GM12878 (cell line): ENCODE data around the gene MALRD1. TPM values are rescaled to one million over a fixed set of nuclear protein-coding genes. Genes with fewer than 3 reads are reported as not detected.

Source experiments
- ATAC-seq: fragments of 200-7000 bp; cut with Tn5 transposase; 3 replicates; pipeline ENCODE4 v1.9.1; 2020; ENCODE audit warnings: mild to moderate bottlenecking, moderate library complexity
- BruUV-seq: library from RNA; stranded (reverse); fragments of 400-500 nt; replicated peaks from 2 replicates; lab custom pipeline; 2021; lab: Mats Ljungman, UMichigan
- CTCF ChIA-PET: fragments of 300-600 bp; sonication (Branson Sonifier 250); formaldehyde crosslinking; extraction: SDS; loops from one replicate; lab custom pipeline; 2021; ENCODE audit warnings: inconsistent platforms; lab: Yijun Ruan, JAX
- POLR2A ChIA-PET: fragments of 350-600 bp; formaldehyde crosslinking; extraction: SDS; loops from one replicate; lab custom pipeline; 2021; ENCODE audit warnings: inconsistent platforms; lab: Charles Lee
- RAD21 ChIA-PET: fragments of 300-600 bp; sonication (Branson Sonifier 250); formaldehyde crosslinking; loops from one replicate; lab custom pipeline; 2023; ENCODE audit warnings: antibody characterized with exemption; ENCODE audit not compliant: unreplicated experiment; lab: Charles Lee
- SMC1A ChIA-PET: fragments of 300-600 bp; sonication (Branson Sonifier 250); formaldehyde crosslinking; loops from one replicate; lab custom pipeline; 2023; ENCODE audit not compliant: unreplicated experiment, uncharacterized antibody; lab: Charles Lee
- DNase-seq: peaks from one replicate; pipeline ENCODE4 v3.0.0-alpha.2; 2011; ENCODE audit warnings: low read depth, low spot score
- FAIRE-seq: peaks from 3 replicates; lab custom pipeline; 2011; peaks lifted over from hg19 to GRCh38; lab: Jason Lieb, UNC
- H2AFZ ChIP-seq: 2 replicates; pipeline ENCODE4 v1.6.0; 2011; ENCODE audit warnings: low read depth, low read length, control low read depth; ENCODE audit not compliant: control insufficient read depth
- H3K27ac ChIP-seq: 2 replicates; pipeline ENCODE4 v1.5.1; 2011; ENCODE audit warnings: control low read depth; ENCODE audit not compliant: control insufficient read depth, insufficient read depth
- H3K27me3 ChIP-seq, 2 experiments: replicated peaks in 1 of 2; 2 replicates each; pipeline versions ENCODE4 v1.6.0 to v1.6.1; 2011; ENCODE audit warnings: low read length in 1 of 2; ENCODE audit not compliant: control insufficient read depth in 2 of 2, insufficient read depth in 2 of 2
- H3K36me3 ChIP-seq, 2 experiments: 2 replicates each; pipeline ENCODE4 v1.5.1; 2011; ENCODE audit warnings: low read length in 1 of 2; ENCODE audit not compliant: control insufficient read depth in 2 of 2, insufficient read depth in 2 of 2
- H3K4me1 ChIP-seq: 2 replicates; pipeline ENCODE4 v1.6.1; 2011; ENCODE audit warnings: mild to moderate bottlenecking, low read length, moderate library complexity, mixed read lengths; ENCODE audit not compliant: control insufficient read depth, insufficient read depth
- H3K4me2 ChIP-seq: 2 replicates; pipeline ENCODE4 v1.6.0; 2011; ENCODE audit warnings: control low read depth; ENCODE audit not compliant: control insufficient read depth, insufficient read depth
- H3K4me3 ChIP-seq: fragments of 200-600 bp; sonication (generic); 2 replicates; pipeline ENCODE4 v1.5.1; 2016
- H3K79me2 ChIP-seq: 2 replicates; pipeline ENCODE4 v1.6.0; 2011; ENCODE audit warnings: low read length; ENCODE audit not compliant: control insufficient read depth, insufficient read depth
- H3K9ac ChIP-seq: 2 replicates; pipeline ENCODE4 v1.8.0; 2011; ENCODE audit warnings: low read length, control low read depth, mixed read lengths; ENCODE audit not compliant: control insufficient read depth, insufficient read depth
- H3K9me3 ChIP-seq: replicated peaks from 3 replicates; pipeline ENCODE4 v1.5.1; 2011; ENCODE audit warnings: mild to moderate bottlenecking, low read length; ENCODE audit not compliant: control insufficient read depth, insufficient read depth
- H4K20me1 ChIP-seq: 2 replicates; pipeline ENCODE4 v1.6.0; 2011; ENCODE audit not compliant: control insufficient read depth, insufficient read depth
- ATF7 ChIP-seq: fragments of 450-650 bp; IDR thresholded peaks from 2 replicates; pipeline ENCODE4 v1.6.1; 2016; ENCODE audit warnings: low read depth, mild to moderate bottlenecking
- GABPA ChIP-seq: IDR thresholded peaks from 2 replicates; pipeline ENCODE4 v1.6.1; 2014; ENCODE audit warnings: antibody characterized with exemption, low read depth, mild to moderate bottlenecking, inconsistent platforms
- HCFC1 ChIP-seq: fragments of 150-350 bp; IDR thresholded peaks from 2 replicates; pipeline ENCODE4 v1.6.1; 2014; ENCODE audit warnings: low read length
- LARP7 ChIP-seq: fragments of 450-650 bp; IDR thresholded peaks from 2 replicates; pipeline ENCODE4 v1.6.1; 2017; ENCODE audit warnings: mild to moderate bottlenecking
- NBN ChIP-seq: fragments of 450-650 bp; IDR thresholded peaks from 2 replicates; pipeline ENCODE4 v1.6.1; 2016
- NR2C1 ChIP-seq: fragments of 450-650 bp; IDR thresholded peaks from 2 replicates; pipeline ENCODE4 v1.6.1; 2017; ENCODE audit warnings: antibody characterized with exemption, mild to moderate bottlenecking, moderate library complexity
- SMC3 ChIP-seq: IDR thresholded peaks from 2 replicates; pipeline ENCODE4 v1.6.1; 2011; ENCODE audit warnings: low read length, improper control_type of control experiment, borderline replicate concordance
- SREBF1 ChIP-seq: IDR thresholded peaks from 2 replicates; pipeline ENCODE4 v1.6.1; 2012; ENCODE audit warnings: mild to moderate bottlenecking, low read length
- in situ Hi-C: fragments of 300-500 bp; cut with MboI; formaldehyde crosslinking; loops from 9 replicates; pipeline ENCODE4 v1.14.3; 2018; ENCODE audit warnings: mixed read lengths
- intact Hi-C: fragments of 100-400 bp; cut with micrococcal nuclease; formaldehyde crosslinking; loops from one replicate; pipeline ENCODE4 v1.14.2; 2022; ENCODE audit not compliant: unreplicated experiment
- polyA plus RNA-seq, 11 experiments: library from polyadenylated mRNA; depleted of rRNA in 4 of 11; unstranded in 6 of 11; stranded (reverse) in 5 of 11; fragments of >200 nt; fragmentation: Nextera tagmentation in 4 of 11; fragmentation: Illumina TruSeq in 1 of 11; extraction: Ambion mirVana in 4 of 11; extraction: Trizol in 1 of 11; gene quantifications; 1 replicate in 1 of 11; 2 replicates in 10 of 11; pipeline versions ENCODE4 v1.2.1 to v1.2.3, GENCODE V29; 2011 to 2016; ENCODE audit warnings: inconsistent platforms in 2 of 11, missing spikeins in 2 of 11, low read depth in 1 of 11
- total RNA-seq, 4 experiments: library from RNA; depleted of rRNA in 3 of 4; stranded (reverse); fragments of >200 nt in 3 of 4; fragmentation: Illumina TruSeq in 1 of 4; extraction: Trizol in 1 of 4; gene quantifications; 2 replicates each; pipeline versions ENCODE4 v1.2.1 to v1.2.3, GENCODE V29; 2013 to 2021
- TF ChIP-seq, protein P1 (sequence below): fragments of 450-650 bp; formaldehyde crosslinking; IDR thresholded peaks from 2 replicates; pipeline ENCODE4 v1.5.0; 2022; ENCODE audit warnings: mild to moderate bottlenecking, missing genetic modification characterization
- TF ChIP-seq, protein P2 (sequence below): fragments of 450-650 bp; IDR thresholded peaks from 2 replicates; pipeline ENCODE4 v1.6.1; 2017; ENCODE audit warnings: antibody characterized with exemption, mild to moderate bottlenecking, moderate library complexity

The MALRD1 gene
- total and polyA plus RNA-seq, 10 of the 15 experiments (the other 5 are each of a cell fraction or from before 2014, with no cell fraction given), result 0.12 to 6.6 (median 0.26) TPM; not detected in 2

DNA sequence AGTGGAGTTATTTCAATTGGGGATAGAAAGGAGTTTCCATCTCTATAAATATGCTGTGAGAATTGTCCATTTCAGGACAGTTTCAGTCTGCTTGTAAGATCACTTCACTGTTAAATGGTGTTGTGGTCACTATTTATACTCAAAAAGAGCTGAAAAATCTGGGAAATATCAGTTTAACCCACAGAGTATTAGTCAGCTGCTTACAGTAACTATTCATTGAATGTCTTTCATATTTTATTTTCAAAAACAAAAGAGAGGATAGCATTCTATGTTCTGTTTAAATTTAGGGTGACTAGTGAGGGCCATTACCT is 682.3 kb downstream of the MALRD1 start:
- H3K4me1 ChIP-seq, result no peaks in the 10 kb centered on the region
- intact Hi-C loops, result no loop called here
- no peaks in the 10 kb centered on the region for H3K36me3 ChIP-seq
- ChIA-PET POLR2A (no interaction called here), SMC1A (no interaction called here), CTCF (no interaction called here), RAD21 (no interaction called here)
- H3K79me2 ChIP-seq, result no peaks in the 10 kb centered on the region
- no peak for ATAC-seq
- no peak for FAIRE-seq
- H2AFZ ChIP-seq, result no peak overlapping the region
- H3K27me3 ChIP-seq, result no peaks in the 10 kb centered on the region
- no peaks in the 10 kb centered on the region for H4K20me1 ChIP-seq
- H3K4me3 ChIP-seq, result no peak overlapping the region
- no peak for DNase-seq
- in situ Hi-C loops, result no loop called here
- H3K9ac ChIP-seq, result no peak overlapping the region
- BruUV-seq, result no TSS peak
- H3K27ac ChIP-seq, result no peak overlapping the region
- no peak overlapping the region for H3K4me2 ChIP-seq
- no peaks in the 10 kb centered on the region for H3K9me3 ChIP-seq
- TF ChIP-seq NBN (no peak), SREBF1 (no peak), HCFC1 (no peak), NR2C1 (no peak), SMC3 (no peak), GABPA (no peak), ATF7 (no peak), LARP7 (no peak)
- TF ChIP-seq, protein P1, sequence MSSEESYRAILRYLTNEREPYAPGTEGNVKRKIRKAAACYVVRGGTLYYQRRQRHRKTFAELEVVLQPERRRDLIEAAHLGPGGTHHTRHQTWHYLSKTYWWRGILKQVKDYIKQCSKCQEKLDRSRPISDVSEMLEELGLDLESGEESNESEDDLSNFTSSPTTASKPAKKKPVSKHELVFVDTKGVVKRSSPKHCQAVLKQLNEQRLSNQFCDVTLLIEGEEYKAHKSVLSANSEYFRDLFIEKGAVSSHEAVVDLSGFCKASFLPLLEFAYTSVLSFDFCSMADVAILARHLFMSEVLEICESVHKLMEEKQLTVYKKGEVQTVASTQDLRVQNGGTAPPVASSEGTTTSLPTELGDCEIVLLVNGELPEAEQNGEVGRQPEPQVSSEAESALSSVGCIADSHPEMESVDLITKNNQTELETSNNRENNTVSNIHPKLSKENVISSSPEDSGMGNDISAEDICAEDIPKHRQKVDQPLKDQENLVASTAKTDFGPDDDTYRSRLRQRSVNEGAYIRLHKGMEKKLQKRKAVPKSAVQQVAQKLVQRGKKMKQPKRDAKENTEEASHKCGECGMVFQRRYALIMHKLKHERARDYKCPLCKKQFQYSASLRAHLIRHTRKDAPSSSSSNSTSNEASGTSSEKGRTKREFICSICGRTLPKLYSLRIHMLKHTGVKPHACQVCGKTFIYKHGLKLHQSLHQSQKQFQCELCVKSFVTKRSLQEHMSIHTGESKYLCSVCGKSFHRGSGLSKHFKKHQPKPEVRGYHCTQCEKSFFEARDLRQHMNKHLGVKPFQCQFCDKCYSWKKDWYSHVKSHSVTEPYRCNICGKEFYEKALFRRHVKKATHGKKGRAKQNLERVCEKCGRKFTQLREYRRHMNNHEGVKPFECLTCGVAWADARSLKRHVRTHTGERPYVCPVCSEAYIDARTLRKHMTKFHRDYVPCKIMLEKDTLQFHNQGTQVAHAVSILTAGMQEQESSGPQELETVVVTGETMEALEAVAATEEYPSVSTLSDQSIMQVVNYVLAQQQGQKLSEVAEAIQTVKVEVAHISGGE (CRISPR knock-in tag), result no peak
- TF ChIP-seq, protein P2, sequence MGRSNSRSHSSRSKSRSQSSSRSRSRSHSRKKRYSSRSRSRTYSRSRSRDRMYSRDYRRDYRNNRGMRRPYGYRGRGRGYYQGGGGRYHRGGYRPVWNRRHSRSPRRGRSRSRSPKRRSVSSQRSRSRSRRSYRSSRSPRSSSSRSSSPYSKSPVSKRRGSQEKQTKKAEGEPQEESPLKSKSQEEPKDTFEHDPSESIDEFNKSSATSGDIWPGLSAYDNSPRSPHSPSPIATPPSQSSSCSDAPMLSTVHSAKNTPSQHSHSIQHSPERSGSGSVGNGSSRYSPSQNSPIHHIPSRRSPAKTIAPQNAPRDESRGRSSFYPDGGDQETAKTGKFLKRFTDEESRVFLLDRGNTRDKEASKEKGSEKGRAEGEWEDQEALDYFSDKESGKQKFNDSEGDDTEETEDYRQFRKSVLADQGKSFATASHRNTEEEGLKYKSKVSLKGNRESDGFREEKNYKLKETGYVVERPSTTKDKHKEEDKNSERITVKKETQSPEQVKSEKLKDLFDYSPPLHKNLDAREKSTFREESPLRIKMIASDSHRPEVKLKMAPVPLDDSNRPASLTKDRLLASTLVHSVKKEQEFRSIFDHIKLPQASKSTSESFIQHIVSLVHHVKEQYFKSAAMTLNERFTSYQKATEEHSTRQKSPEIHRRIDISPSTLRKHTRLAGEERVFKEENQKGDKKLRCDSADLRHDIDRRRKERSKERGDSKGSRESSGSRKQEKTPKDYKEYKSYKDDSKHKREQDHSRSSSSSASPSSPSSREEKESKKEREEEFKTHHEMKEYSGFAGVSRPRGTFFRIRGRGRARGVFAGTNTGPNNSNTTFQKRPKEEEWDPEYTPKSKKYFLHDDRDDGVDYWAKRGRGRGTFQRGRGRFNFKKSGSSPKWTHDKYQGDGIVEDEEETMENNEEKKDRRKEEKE, result no peak
